RPMI7951 (cell line): ENCODE data around the gene PVALB. TPM values are rescaled to one million over a fixed set of nuclear protein-coding genes. Genes with fewer than 3 reads are reported as not detected.

Experiments used
- DNase-seq: peaks from one replicate; pipeline ENCODE4 v3.0.0-alpha.2; 2012; ENCODE audit warnings: low read depth
- total RNA-seq: library from RNA; depleted of rRNA; stranded (reverse); fragments of >200 nt; shearing (Covaris generic); gene quantifications from 2 replicates; pipeline ENCODE4 v1.2.3, GENCODE V29; 2014

The PVALB gene
- total RNA-seq, 1 experiment from 2014 or later, result not detected

- DNase-seq, result no peak
Measured at GRCh38 chr22:36814801-36815200, 2.0 kb downstream of the PVALB start.

DNA sequence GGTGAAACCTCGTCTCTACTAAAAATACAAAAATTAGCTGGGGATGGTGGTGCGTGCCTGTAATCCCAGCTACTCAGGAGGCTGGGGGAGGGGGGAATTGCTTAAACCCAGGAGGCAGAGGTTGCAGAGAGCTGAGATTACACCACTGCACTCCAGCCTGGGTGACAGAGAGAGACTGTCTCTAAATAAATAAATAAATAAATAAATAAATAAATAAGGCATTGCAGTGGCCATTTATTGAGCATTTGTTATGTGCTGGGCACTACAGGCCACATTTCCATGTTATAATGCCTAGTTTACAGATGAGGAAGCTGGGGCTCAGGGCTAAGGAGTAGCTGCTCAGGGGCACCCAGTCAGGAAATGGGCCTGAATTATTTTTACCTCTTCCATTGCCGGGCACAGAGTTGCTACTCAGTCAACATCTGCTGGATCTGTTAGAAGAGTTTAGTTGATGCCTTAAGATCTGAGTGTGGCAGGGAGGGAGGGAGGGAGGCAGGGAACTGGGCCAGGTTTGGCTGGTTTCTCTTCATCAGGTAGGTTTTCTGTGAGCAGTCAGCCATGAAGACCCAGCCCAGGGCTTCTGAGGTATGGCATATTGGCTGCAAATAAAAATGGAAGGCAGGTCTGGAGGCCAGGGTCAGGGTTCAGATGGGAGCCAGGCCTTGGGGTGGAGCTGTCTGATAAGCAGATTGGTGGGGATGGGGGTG, 5.6 kb downstream of the PVALB start:
- DNase-seq, result no peak

GRCh38 chr22:36809351-36809750, 7.5 kb downstream of the PVALB start:
- no peak for DNase-seq

DNA sequence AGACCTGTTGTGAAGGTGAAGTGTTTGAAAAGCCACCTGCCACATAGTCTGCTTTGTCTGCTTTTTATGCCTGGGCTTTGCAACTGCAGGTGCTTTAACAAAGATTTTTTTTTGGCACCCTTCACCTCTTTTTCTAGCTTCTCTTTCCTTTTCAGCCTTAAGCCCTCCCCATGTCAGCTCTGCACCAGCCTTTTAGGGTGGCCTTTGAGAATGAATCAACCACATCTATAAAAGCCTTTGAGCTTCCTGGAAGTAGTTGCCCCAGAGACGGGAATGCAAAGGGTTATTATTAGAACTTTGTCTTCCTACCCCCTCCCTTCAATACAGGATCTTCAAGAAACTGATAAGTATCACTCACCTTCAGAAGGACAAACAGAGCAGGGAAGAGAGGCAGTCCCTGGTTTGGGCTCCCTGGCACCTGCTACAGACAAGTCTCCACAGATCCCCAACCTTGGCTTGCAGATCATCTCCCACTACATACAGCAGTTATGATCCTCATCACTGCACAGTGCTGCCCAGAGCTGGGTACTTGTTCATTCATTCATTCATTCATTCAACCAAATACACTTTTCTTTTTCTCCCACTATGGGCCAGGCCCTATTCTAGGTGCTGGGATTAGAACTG, 8.0 kb downstream of the PVALB start:
- DNase-seq, result no peak

DNA sequence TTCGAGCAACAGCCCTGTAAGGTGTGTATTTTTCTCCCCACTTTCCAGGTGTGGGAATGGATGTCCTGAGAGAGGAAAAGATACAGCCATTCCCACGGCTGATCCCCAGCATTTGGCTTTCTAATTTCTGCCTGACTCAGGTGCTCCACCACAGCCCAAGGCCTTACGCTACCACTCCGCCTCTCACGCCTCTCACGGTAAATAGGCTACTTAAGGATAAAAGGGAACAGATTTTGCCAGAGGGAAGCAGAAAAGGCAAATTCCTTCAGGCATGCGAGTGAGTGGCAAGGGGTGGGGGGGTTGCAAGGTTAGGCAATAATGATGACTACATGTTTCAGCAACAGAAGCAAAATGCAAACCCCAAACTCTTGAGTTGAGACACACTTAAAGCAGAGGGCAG, 9.2 kb downstream of the PVALB start:
- no peak for DNase-seq

GRCh38 chr22:36806835-36807234, 10.0 kb downstream of the PVALB start:
- DNase-seq, result no peak

GRCh38 chr22:36803358-36803757, 13.5 kb downstream of the PVALB start:
- no peak for DNase-seq

DNA sequence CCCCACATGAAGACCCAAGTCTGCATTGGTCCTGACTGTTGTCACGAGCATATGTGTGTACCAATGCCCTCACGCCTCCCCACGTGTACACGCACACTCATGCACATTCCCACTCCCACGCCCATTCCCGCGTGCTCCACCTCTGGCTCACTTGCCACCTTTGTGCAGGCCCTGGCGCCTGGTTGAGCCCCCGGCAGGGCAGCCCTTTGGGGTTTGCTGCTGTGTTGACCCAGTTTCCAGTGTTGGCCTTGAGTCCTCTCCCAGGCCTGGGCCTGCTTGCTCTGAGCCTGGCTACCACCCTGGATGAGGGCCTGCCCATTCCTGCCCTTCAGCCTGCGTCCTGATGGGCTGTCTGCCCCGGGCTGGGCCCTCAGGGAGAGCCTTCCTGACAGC, 18.2 kb downstream of the PVALB start:
- no peak for DNase-seq

GRCh38 chr22:36797911-36798673, 18.7 kb downstream of the PVALB start:
- DNase-seq, result no peak

- no peak for DNase-seq
Measured at GRCh38 chr22:36797374-36797773, 19.5 kb downstream of the PVALB start.

GRCh38 chr22:36796552-36797175, 20.2 kb downstream of the PVALB start:
- no peak for DNase-seq

DNA sequence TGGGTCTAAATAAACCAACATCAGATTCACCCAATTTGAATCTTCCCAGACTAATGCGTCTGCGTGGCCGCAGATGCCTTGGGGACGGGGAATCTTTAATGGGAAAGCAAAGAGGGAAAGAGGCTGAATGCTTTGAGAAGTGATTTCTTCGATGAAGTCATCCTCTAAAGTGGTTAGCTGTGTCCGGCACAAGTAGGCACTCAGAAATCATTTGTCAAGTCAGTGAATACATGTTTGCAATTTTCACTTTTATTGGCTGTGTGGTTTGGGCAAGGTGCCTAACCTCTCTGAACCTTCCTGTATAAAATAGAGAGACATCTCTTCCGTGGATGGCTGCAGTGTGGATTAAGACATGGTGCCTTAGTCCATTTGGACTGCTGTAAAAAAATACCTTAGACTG, 21.2 kb downstream of the PVALB start:
- DNase-seq, result no peak

DNA sequence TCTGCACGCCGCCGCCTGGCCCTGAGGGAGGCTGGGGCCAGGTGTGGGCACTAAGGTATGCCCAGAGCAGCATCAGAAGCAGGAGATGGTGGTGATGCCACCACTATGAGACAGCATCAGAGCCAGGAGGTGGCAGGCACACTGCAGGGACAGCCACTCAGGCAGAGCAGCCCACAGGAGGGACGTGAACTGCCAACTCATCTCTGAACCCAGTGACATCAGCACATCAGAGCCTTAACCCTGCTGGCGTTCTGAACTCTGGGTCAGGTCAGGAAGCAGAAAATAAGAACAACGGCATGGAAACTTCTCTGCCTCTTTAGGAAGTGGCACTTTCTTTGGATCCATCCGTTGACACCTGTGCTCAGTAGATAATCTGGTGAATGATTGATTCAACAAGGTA, 26.2 kb downstream of the PVALB start:
- DNase-seq, result no peak

DNA sequence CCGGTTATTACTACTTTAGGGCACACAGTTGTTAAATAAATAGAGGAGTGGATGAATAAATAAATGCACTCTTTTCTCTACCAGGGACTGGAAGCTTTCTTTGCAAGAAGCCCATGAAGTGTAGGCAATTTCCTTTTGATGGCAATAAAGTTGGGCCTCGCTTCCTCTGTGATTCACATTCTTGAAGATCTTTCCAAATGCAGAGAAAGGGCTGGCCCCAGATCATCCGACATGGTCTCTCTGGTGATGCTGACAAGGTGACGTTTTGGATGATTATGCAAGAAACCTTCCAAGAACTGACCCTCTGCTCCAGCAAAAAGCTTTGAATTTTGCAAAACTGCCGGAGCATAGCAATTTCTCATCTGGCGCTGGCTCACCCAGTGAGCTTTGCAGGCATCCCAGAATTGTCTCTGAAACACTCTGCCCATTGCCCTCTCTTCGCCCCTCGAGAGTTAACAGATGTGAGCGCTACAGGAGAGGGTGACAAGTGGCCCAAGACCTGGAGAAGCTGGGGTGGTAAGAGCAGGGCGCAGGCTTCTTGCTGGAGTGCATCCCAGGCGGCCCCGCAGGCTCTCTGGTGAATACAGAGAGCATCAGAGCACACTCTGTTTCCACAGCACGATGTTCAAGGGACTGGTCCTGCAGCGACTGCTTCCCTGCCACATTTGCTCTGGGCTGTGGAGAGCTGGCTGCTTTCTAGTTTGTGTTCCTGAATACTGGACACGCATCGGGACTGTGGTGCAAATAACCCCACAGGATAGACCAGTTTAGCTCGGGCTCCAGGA, 29.4 kb downstream of the PVALB start:
- DNase-seq, result no peak

DNA sequence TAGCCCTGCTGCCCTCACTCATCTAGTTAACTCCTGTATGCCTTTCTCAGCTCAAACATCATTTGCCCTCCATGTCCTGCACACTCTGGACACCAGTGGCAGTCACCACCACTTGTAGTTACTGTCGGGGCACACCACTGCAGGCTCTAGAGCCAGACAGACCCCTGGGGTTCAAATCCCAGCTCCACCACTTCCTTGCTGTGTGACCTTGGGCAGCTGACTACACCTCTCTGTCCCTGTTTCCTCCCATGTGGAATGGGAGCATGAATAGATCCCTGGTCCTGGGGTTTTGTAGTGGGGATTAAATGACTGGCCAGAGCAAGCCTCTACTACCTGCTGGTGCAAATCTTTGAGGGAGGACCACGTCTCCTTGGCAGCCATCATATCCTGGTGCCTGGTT, 33.1 kb downstream of the PVALB start:
- no peak for DNase-seq

- DNase-seq, result peak; percentile 77
Measured at GRCh38 chr22:36781656-36782627, 34.9 kb downstream of the PVALB start.

GRCh38 chr22:36778020-36778419, 38.8 kb downstream of the PVALB start:
- no peak for DNase-seq

GRCh38 chr22:36776722-36777121, 40.1 kb downstream of the PVALB start:
- no peak for DNase-seq

DNA sequence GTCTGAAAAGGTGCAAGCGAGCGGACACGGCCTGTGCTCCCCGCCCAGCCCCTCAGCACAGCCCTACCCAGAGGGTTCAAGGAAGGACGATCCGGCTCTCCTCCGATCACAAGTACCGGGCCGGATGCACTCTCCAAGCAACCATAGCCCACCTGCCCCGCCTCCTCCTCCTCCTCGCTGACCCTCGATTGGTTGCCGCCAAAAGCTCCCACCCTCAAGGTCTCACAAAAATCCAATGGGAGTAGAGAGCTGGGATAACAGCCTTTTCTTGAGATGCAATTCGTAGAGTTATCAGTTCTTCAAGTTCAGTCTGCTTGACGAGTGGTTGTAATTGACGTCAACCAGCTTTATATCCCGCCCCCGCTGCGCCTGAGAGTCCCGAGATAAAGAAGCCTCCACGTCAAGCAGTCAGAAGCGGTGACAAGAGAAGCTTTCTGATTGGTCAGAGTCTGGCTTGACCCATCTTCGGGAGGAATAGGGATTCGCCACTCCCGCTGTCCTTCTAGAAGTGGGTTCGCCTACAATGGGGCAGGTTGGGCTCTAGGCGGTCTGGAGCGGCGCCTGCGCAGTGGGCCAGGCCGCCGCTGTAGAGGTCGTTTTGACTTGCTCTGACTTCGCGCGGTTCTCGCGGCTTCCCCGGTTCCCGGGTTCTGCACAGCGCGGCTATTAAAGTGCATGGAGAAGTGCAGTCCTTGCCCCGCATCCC, 40.7 kb downstream of the PVALB start, which contains the start of gene IFT27:
IFT27 (minus strand) TSS at position 156 of the 706 bp plus-strand sequence. CDS start 412 bp downstream, outside the sequence.
- DNase-seq, result peak; percentile 100

GRCh38 chr22:36775586-36775963, 41.3 kb downstream of the PVALB start:
- no peak for DNase-seq
